Astrocyte of the cerebellum (primary cell): ENCODE data around the gene TOE1.

Experiments used
- DNase-seq: peaks from one replicate; pipeline ENCODE4 v3.0.0-alpha.2; 2011; ENCODE audit warnings: low read depth
- H3K4me3 ChIP-seq: 2 replicates; pipeline ENCODE4 v1.5.1; 2011; ENCODE audit warnings: mild to moderate bottlenecking, low read depth, low read length, moderate library complexity
- in situ Hi-C: cut with HindIII; loops from 2 replicates; pipeline ENCODE4 v1.10.0; 2017; ENCODE audit warnings: low sequenced_read_pairs
- TF ChIP-seq, protein P1 (sequence below): IDR thresholded peaks from 2 replicates; pipeline ENCODE4 v1.5.1; 2012; ENCODE audit warnings: low read length, low read depth, moderate library complexity, mild to moderate bottlenecking; ENCODE audit errors: missing control alignments

Gene TOE1

GRCh38 chr1:45300669-45300997 is 39.3 kb upstream of the TOE1 start:
- TF ChIP-seq, protein P1, sequence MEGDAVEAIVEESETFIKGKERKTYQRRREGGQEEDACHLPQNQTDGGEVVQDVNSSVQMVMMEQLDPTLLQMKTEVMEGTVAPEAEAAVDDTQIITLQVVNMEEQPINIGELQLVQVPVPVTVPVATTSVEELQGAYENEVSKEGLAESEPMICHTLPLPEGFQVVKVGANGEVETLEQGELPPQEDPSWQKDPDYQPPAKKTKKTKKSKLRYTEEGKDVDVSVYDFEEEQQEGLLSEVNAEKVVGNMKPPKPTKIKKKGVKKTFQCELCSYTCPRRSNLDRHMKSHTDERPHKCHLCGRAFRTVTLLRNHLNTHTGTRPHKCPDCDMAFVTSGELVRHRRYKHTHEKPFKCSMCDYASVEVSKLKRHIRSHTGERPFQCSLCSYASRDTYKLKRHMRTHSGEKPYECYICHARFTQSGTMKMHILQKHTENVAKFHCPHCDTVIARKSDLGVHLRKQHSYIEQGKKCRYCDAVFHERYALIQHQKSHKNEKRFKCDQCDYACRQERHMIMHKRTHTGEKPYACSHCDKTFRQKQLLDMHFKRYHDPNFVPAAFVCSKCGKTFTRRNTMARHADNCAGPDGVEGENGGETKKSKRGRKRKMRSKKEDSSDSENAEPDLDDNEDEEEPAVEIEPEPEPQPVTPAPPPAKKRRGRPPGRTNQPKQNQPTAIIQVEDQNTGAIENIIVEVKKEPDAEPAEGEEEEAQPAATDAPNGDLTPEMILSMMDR, result no peak
- no peak overlapping the region for H3K4me3 ChIP-seq
- in situ Hi-C loops, result no loop called here
- DNase-seq, result no peak

DNA sequence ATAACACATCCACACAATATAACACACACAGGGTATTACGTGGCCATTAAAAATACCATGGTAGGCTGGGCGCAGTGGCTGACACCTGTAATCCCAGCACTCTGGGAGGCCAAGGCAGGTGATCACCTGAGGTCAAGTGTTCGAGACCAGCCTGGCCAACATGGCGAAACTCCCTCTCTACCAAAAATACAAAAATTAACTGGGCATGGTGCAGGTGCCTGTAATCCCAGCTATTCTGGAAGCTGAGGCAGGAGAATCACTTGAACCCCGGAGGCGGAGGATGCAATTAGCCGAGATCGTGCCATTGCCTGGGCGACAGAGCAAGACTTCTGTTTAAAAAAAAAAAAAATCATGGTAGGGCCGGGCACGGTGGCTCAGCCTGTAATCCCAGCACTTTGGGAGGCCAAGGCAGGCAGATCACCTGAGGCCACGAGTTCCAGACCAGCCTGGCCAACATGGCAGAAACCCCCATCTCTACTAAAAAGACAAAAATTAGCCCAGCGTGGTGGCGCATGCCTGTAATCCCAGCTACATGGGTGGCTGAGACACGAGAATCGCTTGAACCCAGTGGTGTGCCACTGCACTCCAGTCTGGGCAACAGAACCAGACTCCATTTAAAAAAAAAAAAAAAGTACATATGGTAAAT is 37.3 kb upstream of the TOE1 start:
- DNase-seq, result no peak
- H3K4me3 ChIP-seq, result peak overlapping the region; percentile 58
- TF ChIP-seq, protein P1, result no peak
- in situ Hi-C loops, result no loop called here

- DNase-seq, result peak; percentile 91
- H3K4me3 ChIP-seq, result peak overlapping the region; percentile 58
- TF ChIP-seq, protein P1, result peak; percentile 61
- in situ Hi-C loops, result no loop called here
Observed at GRCh38 chr1:45303520-45304310, 36.3 kb upstream of the TOE1 start.

DNA sequence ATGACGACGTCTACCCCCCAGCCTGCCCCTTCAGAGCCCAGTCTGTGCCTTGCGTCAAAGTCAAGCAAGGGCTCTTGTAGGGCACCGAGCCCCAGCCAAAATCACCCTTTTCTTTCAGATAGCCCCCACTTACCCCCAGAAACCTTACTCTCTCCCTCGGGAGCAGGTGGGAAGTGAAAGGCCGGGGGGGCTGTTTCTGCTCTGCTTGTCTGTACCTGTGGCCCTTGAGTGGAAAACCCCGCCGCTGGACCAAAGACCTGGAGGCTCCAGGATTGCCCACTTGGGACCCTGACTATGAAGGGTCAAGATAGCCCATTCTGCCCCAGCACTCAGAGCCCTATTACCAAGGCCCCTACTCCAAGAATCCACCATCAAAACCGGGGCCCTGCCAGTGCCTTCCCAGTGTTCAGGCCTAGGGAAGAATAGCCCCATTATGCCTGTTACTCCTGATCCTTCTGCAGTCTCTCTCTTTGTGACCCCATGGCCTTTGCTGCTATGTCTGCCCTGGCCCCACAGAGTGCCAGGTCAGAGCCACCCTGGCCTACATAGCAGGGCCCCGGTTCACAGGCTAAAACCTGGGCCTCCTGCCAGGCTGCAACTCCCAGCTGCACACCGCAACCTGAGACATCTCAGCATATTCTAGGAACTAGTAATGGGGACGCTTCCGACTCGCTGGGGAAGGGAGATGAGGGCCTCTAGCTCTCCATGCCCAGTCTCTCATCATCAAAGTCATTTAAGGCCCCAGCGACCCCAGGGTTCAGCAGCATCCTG is 35.5 kb upstream of the TOE1 start:
- in situ Hi-C loops, result no loop called here
- DNase-seq, result no peak
- TF ChIP-seq, protein P1, result no peak
- H3K4me3 ChIP-seq, result peak overlapping the region; percentile 58

DNA sequence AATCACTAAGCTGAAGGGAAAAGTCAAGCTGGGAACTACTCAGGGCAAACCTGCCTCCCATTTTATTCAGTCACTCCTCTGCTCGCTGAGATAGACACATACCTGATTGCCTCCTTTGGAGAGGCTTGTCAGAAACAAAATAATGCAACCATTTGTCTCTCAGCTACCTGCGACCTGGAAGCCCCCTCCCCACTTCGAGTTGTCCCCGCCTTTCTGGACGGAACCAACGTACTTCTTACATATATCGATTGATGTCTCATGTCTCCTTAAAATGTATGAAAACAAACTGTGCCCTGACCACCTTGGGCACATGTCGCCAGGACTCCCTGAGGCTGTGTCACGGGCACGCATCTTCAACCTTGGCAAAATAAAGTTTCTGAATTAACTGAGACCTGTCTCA is 34.7 kb upstream of the TOE1 start:
- no peak for DNase-seq
- H3K4me3 ChIP-seq, result no peak overlapping the region
- in situ Hi-C loops, result no loop called here
- TF ChIP-seq, protein P1, result no peak

DNA sequence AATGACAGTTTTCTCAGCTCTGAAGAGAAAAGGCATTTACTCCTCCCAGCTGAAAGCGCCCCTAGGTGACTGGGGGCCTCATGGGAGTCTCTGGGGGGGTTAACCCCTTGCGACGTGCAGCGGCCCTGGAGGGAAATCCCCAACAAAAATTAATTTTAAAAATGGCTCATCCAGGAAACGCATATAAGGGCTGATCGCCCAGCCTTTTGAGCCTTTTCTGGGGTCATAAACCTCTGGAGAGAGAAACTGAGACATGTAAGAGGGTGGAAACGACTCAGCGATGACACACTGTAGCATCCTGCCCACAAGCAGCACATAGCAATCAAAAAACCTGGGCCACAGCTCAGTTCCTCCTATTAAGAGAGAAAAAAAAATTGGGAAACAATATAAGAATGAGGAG is 33.7 kb upstream of the TOE1 start:
- TF ChIP-seq, protein P1, result no peak
- H3K4me3 ChIP-seq, result no peak overlapping the region
- in situ Hi-C loops, result no loop called here
- no peak for DNase-seq
